Spleen (tissue), 7 donors: ENCODE data around the gene DARS2.

Source experiments
- POLR2A ChIP-seq, 3 donors: fragments of 450-650 bp; IDR thresholded peaks; one replicate each; pipeline ENCODE4 v1.5.1; 2017; ENCODE audit warnings: antibody characterized with exemption in 3 of 3, mild to moderate bottlenecking in 1 of 3
- POLR2AphosphoS5 ChIP-seq, 3 donors: sonication (generic); formaldehyde crosslinking; IDR thresholded peaks; one replicate each; pipeline ENCODE4 v1.5.1; 2017; ENCODE audit warnings: antibody characterized with exemption in 3 of 3
- TF ChIP-seq, protein P1 (sequence below), 11 experiments: fragments of 200-600 bp in 7 of 11; fragments of 450-650 bp in 4 of 11; sonication (generic) in 4 of 11; IDR thresholded peaks in 8 of 11; conservative IDR thresholded peaks in 3 of 11; 1 replicate in 7 of 11; 2 replicates in 4 of 11; pipeline versions ENCODE4 v1.4.0 to v1.8.0; 2016 to 2021; ENCODE audit warnings: antibody characterized with exemption in 11 of 11, inconsistent platforms in 4 of 11, mild to moderate bottlenecking in 1 of 11
- donor health status: DM: no; HTN: no; CAD: no; lungs with moderate emphysema.
- donor health status: DM: no; HTN: no; CAD: no.
- donor health status: DM: no; HTN: no; CAD: no.

DNA sequence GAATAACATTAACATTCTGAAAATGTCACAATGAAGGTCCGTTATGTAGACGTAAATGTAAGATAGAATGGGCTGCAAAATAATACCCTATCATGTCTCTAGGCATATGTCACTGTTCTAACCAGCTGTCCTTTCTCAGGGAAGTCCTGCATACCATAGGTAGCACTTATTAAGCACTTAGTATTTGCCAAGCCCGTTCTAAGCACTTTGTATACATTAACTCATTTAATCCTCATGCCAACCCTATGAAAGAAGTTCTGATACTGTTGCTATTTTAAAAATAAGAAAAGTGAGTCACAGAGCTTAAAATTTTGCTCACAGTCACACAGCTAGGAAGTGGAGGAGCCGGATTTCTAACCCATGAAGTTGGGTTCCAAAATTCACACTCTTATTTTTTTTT is 27.6 kb downstream of the DARS2 start:
- TF ChIP-seq, protein P1, sequence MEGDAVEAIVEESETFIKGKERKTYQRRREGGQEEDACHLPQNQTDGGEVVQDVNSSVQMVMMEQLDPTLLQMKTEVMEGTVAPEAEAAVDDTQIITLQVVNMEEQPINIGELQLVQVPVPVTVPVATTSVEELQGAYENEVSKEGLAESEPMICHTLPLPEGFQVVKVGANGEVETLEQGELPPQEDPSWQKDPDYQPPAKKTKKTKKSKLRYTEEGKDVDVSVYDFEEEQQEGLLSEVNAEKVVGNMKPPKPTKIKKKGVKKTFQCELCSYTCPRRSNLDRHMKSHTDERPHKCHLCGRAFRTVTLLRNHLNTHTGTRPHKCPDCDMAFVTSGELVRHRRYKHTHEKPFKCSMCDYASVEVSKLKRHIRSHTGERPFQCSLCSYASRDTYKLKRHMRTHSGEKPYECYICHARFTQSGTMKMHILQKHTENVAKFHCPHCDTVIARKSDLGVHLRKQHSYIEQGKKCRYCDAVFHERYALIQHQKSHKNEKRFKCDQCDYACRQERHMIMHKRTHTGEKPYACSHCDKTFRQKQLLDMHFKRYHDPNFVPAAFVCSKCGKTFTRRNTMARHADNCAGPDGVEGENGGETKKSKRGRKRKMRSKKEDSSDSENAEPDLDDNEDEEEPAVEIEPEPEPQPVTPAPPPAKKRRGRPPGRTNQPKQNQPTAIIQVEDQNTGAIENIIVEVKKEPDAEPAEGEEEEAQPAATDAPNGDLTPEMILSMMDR (IDR thresholded peaks at IDR 0.05 in 8 of 11, conservative IDR thresholded peaks at IDR 0.05 in 3 of 11), result no peak
- TF ChIP-seq POLR2A (IDR thresholded peaks at IDR 0.05) (no peak), POLR2AphosphoS5 (IDR thresholded peaks at IDR 0.05) (no peak)
